A673 (cell line): ENCODE measurements around the gene KLK2. TPM values are rescaled to one million over a fixed set of nuclear protein-coding genes. Genes with fewer than 3 reads are reported as not detected.

Experiments
- BruUV-seq: library from RNA; stranded (reverse); fragments of 400-500 nt; replicated peaks from 2 replicates; lab custom pipeline; 2021; lab: Mats Ljungman, UMichigan
- CTCF ChIA-PET: fragments of 300-600 bp; sonication (Branson Sonifier 250); formaldehyde crosslinking; loops from one replicate; lab custom pipeline; 2022; ENCODE audit warnings: antibody characterized with exemption; lab: Charles Lee
- POLR2A ChIA-PET: fragments of 300-600 bp; sonication (Branson Sonifier 250); formaldehyde crosslinking; loops from one replicate; lab custom pipeline; 2022; ENCODE audit warnings: antibody characterized with exemption; ENCODE audit not compliant: low non-redundant PET; lab: Charles Lee
- DNase-seq: peaks from one replicate; pipeline ENCODE4 v3.0.0-alpha.2; 2015; ENCODE audit warnings: low spot score
- H3K27ac ChIP-seq: fragments of 200-600 bp; sonication (generic); 2 replicates; pipeline ENCODE4 v1.5.1; 2016; ENCODE audit warnings: mixed run types, low read depth, mild to moderate bottlenecking, mixed read lengths, antibody characterized with exemption, low read length; ENCODE audit not compliant: poor library complexity, severe bottlenecking
- H3K27me3 ChIP-seq: fragments of 200-600 bp; sonication (generic); replicated peaks from 2 replicates; pipeline ENCODE4 v1.6.1; 2017; ENCODE audit warnings: mixed run types, low read depth, mild to moderate bottlenecking, mixed read lengths, antibody characterized with exemption, low read length; ENCODE audit not compliant: insufficient read depth, poor library complexity
- H3K36me3 ChIP-seq: fragments of 200-600 bp; sonication (generic); 2 replicates; pipeline ENCODE4 v1.6.1; 2016; ENCODE audit warnings: mixed run types, mild to moderate bottlenecking, mixed read lengths, antibody characterized with exemption, low read length; ENCODE audit not compliant: insufficient read depth, poor library complexity, severe bottlenecking
- H3K4me1 ChIP-seq: fragments of 200-600 bp; sonication (generic); 2 replicates; pipeline ENCODE4 v1.6.1; 2017; ENCODE audit warnings: mixed run types, mild to moderate bottlenecking, mixed read lengths, antibody characterized with exemption, low read length; ENCODE audit not compliant: insufficient read depth, poor library complexity, severe bottlenecking
- H3K4me3 ChIP-seq: fragments of 200-600 bp; sonication (generic); 2 replicates; pipeline ENCODE4 v1.5.1; 2016; ENCODE audit warnings: low read depth, mixed run types, mild to moderate bottlenecking, mixed read lengths, low read length; ENCODE audit not compliant: poor library complexity, severe bottlenecking
- H3K9me3 ChIP-seq: fragments of 200-600 bp; sonication (generic); 2 replicates; pipeline ENCODE4 v1.6.1; 2016; ENCODE audit warnings: mixed run types, low read depth, mild to moderate bottlenecking, mixed read lengths, antibody characterized with exemption, low read length; ENCODE audit not compliant: poor library complexity, severe bottlenecking
- CTCF ChIP-seq: fragments of 300-800, 200-600 bp; sonication (generic); conservative IDR thresholded peaks from 2 replicates; pipeline ENCODE4 v1.5.1; 2017; ENCODE audit warnings: low read depth, mild to moderate bottlenecking, antibody characterized with exemption, low read length, moderate library complexity, mixed read lengths
- EZH2 ChIP-seq: fragments of 200-600 bp; sonication (generic); IDR thresholded peaks from 2 replicates; pipeline ENCODE4 v1.6.1; 2017; ENCODE audit warnings: borderline replicate concordance, low read depth, mild to moderate bottlenecking, mixed read lengths, antibody characterized with exemption, low read length; ENCODE audit not compliant: poor library complexity, severe bottlenecking
- intact Hi-C: fragments of 100-400 bp; cut with micrococcal nuclease; formaldehyde crosslinking; loops from one replicate; pipeline ENCODE4 v1.10.0; 2022; ENCODE audit not compliant: unreplicated experiment
- total RNA-seq: library from RNA; stranded (reverse); gene quantifications from 2 replicates; pipeline ENCODE4 v1.2.3, GENCODE V29; 2021

KLK2 gene
- total RNA-seq, 1 experiment from 2014 or later = not detected

GRCh38 chr19:50844296-50844935 lies 28.8 kb upstream of the KLK2 start:
- Histone ChIP-seq H3K36me3 (no peaks in the 10 kb centered on the region), H3K27me3 (peaks cover 52% of the 10 kb centered on the region), H3K4me3 (no peak overlapping the region), H3K9me3 (no peaks in the 10 kb centered on the region), H3K27ac (no peak overlapping the region), H3K4me1 (no peaks in the 10 kb centered on the region)
- intact Hi-C loops = no loop called here
- DNase-seq = no peak
- BruUV-seq = no TSS peak
- ChIA-PET CTCF (no interaction called here), POLR2A (interaction anchor here (0.6 kb wide), 1 partner anchor 56 kb away, joined by 4 read pairs; no protein-coding TSS in a partner anchor)
- TF ChIP-seq CTCF = no peak
- no peak for TF ChIP-seq EZH2

GRCh38 chr19:50850738-50851137 lies 22.5 kb upstream of the KLK2 start:
- ChIA-PET CTCF (no interaction called here), POLR2A (no interaction called here)
- no peaks in the 10 kb centered on the region for H3K4me1 ChIP-seq
- DNase-seq = no peak
- TF ChIP-seq EZH2 = no peak
- TF ChIP-seq CTCF = no peak
- H3K27ac ChIP-seq = no peak overlapping the region
- no peak overlapping the region for H3K4me3 ChIP-seq
- no peaks in the 10 kb centered on the region for H3K9me3 ChIP-seq
- no peaks in the 10 kb centered on the region for H3K36me3 ChIP-seq
- intact Hi-C loops = no loop called here
- BruUV-seq = no TSS peak
- peaks cover 42% of the 10 kb centered on the region for H3K27me3 ChIP-seq

- no peak for DNase-seq
- Histone ChIP-seq H3K9me3 (no peaks in the 10 kb centered on the region), H3K36me3 (no peaks in the 10 kb centered on the region), H3K4me1 (no peaks in the 10 kb centered on the region), H3K4me3 (no peak overlapping the region), H3K27ac (no peak overlapping the region), H3K27me3 (peaks cover 39% of the 10 kb centered on the region)
- ChIA-PET CTCF (no interaction called here), POLR2A (interaction anchor here (0.6 kb wide), 1 partner anchor 20 kb away, joined by 4 read pairs; no protein-coding TSS in a partner anchor)
- intact Hi-C loops = no loop called here
- BruUV-seq = no TSS peak
- TF ChIP-seq EZH2 = no peak
- no peak for TF ChIP-seq CTCF
These were observed 21.6 kb upstream of the KLK2 start for GRCh38 chr19:50851620-50852019.
